Right cardiac atrium (tissue), 5 donors: ENCODE data around the gene GGA1. TPM values are rescaled to one million over a fixed set of nuclear protein-coding genes. Genes with fewer than 3 reads are reported as not detected.
A peak's percentile ranks its signal among the peaks of the same experiment; 100 is the strongest.

ENCODE experiments used
- ATAC-seq, 2 donors: fragments of 200-7000 bp; cut with Tn5 transposase; one replicate each; pipeline versions ENCODE4 v1.8.0 to v1.9.1; 2020; ENCODE audit warnings: moderate library complexity in 2 of 2, mild to moderate bottlenecking in 1 of 2
- DNase-seq, 3 donors: peaks; one replicate each; pipeline ENCODE4 v3.0.0-alpha.2; 2020
- H3K27ac ChIP-seq: one replicate; pipeline ENCODE4 v1.5.1; 2013; ENCODE audit warnings: mild to moderate bottlenecking, low read length, control low read depth, moderate library complexity
- H3K27me3 ChIP-seq: one replicate; pipeline ENCODE4 v1.6.1; 2013; ENCODE audit not compliant: control insufficient read depth, insufficient read depth
- H3K4me1 ChIP-seq: one replicate; pipeline ENCODE4 v1.6.1; 2013; ENCODE audit warnings: low read length; ENCODE audit not compliant: control insufficient read depth, insufficient read depth
- H3K4me3 ChIP-seq: one replicate; pipeline ENCODE4 v1.5.1; 2013; ENCODE audit warnings: low read length, control low read depth
- H3K9me3 ChIP-seq: one replicate; pipeline ENCODE4 v1.6.1; 2013; ENCODE audit warnings: low read length; ENCODE audit not compliant: control insufficient read depth
- WGBS: extraction: QIAGEN DNeasy Blood & Tissue Kit; methylation state at CpG from one replicate; pipeline ENCODE4 v1.1.7; 2013; 5-methylcytosine and 5-hydroxymethylcytosine counted together
- intact Hi-C, 4 donors: fragments of 100-400 bp; cut with DNase I; formaldehyde crosslinking; loops; one replicate each; pipeline versions ENCODE4 v1.11.0 to v1.14.0; 2022 to 2023
- polyA plus RNA-seq: library from polyadenylated mRNA; stranded (reverse); fragments of 200-250 nt; gene quantifications from one replicate; pipeline ENCODE4 v1.2.3, GENCODE V29; 2013
- total RNA-seq, 4 donors: library from RNA; stranded (reverse); fragmentation: NEBNext Ultra II Directional; extraction: Animal tissue kit (Norgen Biotek cat#: 25700); gene quantifications; one replicate each; pipeline ENCODE4 v1.2.1, GENCODE V29; 2021
- donor health status: healthy with polysubstance abuse.
- donor health status: DM: no; HTN: yes; CAD: no.
- donor health status: DM: no; HTN: no; CAD: no.
- donor health status: DM: no; HTN: yes; CAD: no; lungs with severe emphysema.
- donor health status: DM: yes; HTN: yes; CAD: no.

The GGA1 gene
- total and polyA plus RNA-seq, 5 donors = 23.3 to 29.0 (median 26.3) TPM

DNA sequence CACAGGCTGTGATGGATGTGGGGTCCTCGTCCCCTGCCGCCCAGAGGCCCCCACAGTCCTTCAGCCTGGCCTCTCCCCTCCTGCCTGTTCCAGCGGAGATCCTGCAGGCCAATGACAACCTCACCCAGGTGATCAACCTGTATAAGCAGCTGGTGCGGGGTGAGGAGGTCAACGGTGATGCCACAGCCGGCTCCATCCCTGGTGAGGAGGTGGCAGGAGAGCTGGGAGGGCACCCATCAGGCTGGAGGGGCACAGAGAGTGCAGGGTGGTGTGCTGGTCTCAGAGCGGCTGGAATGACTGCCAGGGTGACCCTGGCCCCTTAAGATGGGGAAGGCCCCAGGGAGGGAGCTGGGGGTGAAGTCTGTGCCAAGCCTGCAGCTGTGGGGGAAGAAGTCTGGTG, 16.2 kb downstream of the GGA1 start:
- ATAC-seq = no peak

DNA sequence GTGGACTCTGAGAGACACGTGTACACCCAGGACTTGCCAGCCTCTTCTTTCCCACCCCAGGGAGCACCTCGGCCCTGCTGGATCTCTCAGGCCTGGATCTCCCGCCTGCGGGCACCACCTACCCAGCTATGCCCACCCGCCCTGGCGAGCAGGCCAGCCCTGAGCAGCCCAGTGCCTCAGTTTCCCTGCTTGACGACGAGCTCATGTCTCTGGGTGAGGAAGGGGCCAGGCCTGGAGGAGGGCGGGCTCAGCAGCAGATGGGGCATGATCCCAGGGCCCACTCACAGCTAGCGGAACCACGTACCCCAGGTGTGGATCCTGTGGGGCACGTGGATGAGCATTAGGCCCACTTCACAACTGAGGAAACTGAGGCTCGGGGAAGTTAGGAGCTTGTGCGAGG, 17.1 kb downstream of the GGA1 start:
- WGBS = 87% methylated on average over 14 of the region's 14 CpGs
- H3K9me3 ChIP-seq = no peaks in the 10 kb centered on the region
- no peaks in the 10 kb centered on the region for H3K4me1 ChIP-seq
- no peaks in the 10 kb centered on the region for H3K27me3 ChIP-seq
- H3K27ac ChIP-seq = no peak overlapping the region
- no peak overlapping the region for H3K4me3 ChIP-seq
- no peak for ATAC-seq
- no peak for DNase-seq
- intact Hi-C loops = loop anchor here in 2 of 4 donors (2.0 to 10.0 kb wide), 2 partner anchors 59 to 169 kb away; partner anchors contain the start of gene NOL12 (in 1 of the 2)

More for the DNA sequence above, 16.2 kb downstream of the GGA1 start:
- Histone ChIP-seq H3K27me3 (no peaks in the 10 kb centered on the region), H3K4me3 (no peak overlapping the region), H3K27ac (no peak overlapping the region), H3K4me1 (no peaks in the 10 kb centered on the region), H3K9me3 (no peaks in the 10 kb centered on the region)
- no peak for DNase-seq
- WGBS = 93% methylated on average over 7 of the region's 7 CpGs
- intact Hi-C loops = loop anchor here in 1 of 4 donors (10.0 kb wide), 1 partner anchor 60 kb away; the partner anchor contains the start of gene NOL12

DNA sequence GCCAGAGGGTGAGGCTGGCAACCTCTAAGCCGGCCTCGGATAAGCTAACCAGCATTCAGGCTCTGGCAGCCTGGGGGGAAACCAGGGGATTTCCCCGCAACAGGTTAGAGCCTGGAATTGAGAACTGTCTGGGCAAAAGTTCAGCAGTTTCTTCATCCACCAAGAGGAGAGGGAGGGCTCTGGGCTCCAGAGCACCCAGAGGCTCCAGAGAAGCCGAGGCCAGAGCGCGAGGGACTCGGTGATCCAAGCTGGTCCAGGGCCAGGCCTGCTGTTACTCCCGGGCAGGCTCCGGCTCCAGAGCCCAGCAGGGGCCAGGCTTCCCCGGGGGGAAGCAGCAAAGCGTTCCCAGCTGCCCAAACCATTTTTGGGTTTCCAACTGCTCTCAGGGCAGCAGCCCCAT, 17.5 kb downstream of the GGA1 start:
- H3K27ac ChIP-seq = no peak overlapping the region

DNA sequence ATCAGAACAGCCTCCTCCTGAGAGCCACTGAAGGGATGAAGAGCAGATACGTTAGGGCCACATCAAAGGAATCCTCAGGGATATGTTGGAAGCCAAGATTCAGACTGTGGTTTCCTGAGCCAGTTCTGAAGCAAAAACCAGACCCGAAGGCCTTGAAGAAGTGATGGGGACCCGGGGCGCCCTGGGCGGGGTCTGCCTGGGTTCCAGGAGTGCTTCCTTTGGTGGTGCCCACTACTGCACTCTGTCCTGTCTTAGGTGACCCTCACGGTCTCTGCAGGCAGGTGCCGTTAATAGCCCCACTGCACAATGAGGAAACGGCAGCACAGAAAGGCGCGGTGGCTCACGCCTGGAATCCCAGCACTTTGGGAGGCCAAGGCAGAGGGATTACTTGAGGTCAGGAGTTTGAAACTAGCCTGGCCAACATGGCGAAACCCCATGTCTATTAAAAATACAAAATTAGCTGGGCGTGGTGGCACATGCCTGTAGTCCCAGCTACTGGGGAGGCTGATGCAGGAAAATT, 18.0 kb downstream of the GGA1 start:
- intact Hi-C loops = loop anchor here in 2 of 4 donors (2.0 to 10.0 kb wide), 2 partner anchors 58 to 168 kb away; partner anchors contain the start of gene NOL12 (in 1 of the 2)
- 70% methylated on average over 13 of the region's 13 CpGs for WGBS
- no peak overlapping the region for H3K4me3 ChIP-seq
- ATAC-seq (no peak), DNase-seq (no peak)
- no peak overlapping the region for H3K27ac ChIP-seq
- no peaks in the 10 kb centered on the region for H3K9me3 ChIP-seq
- no peaks in the 10 kb centered on the region for H3K4me1 ChIP-seq
- no peaks in the 10 kb centered on the region for H3K27me3 ChIP-seq

More for the DNA sequence above, 17.5 kb downstream of the GGA1 start:
- Histone ChIP-seq H3K9me3 (no peaks in the 10 kb centered on the region), H3K4me1 (no peaks in the 10 kb centered on the region), H3K27me3 (no peaks in the 10 kb centered on the region), H3K4me3 (no peak overlapping the region)
- ATAC-seq (peak; percentile 69 to 71), DNase-seq (peak; percentile 88 to 94 (median 92))
- intact Hi-C loops = loop anchor here in 2 of 4 donors (2.0 to 10.0 kb wide), 2 partner anchors 59 to 169 kb away; partner anchors contain the start of gene NOL12 (in 1 of the 2)
- 59% methylated on average over 11 of the region's 11 CpGs for WGBS

DNA sequence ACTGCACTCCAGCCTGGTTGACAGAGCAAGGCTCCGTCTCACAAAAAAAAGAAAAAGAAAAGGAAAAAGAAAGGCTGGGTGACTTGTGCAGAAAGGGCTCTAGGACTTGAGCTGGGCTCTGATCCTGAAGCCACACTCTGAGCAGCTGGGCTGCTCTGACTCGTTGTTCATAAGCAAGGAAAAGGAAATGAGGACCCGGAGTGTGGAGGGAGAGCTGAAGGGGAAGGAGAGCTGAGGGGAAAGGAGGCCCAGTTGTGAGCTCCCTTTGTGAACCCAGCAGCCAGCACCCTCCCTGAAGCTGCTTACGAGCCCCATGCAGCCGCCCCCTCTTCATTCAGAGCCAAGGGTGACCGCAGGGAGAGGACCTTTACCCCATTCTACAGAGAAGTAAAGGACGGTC, 18.5 kb downstream of the GGA1 start:
- no peaks in the 10 kb centered on the region for H3K27me3 ChIP-seq
- ATAC-seq = no peak
- no peak for DNase-seq
- 50% methylated on average over 7 of the region's 7 CpGs for WGBS
- H3K9me3 ChIP-seq = no peaks in the 10 kb centered on the region
- no peak overlapping the region for H3K27ac ChIP-seq
- no peaks in the 10 kb centered on the region for H3K4me1 ChIP-seq
- no peak overlapping the region for H3K4me3 ChIP-seq
- intact Hi-C loops = loop anchor here in 2 of 4 donors (2.0 to 10.0 kb wide), 2 partner anchors 58 to 168 kb away; partner anchors contain the start of gene NOL12 (in 1 of the 2)

DNA sequence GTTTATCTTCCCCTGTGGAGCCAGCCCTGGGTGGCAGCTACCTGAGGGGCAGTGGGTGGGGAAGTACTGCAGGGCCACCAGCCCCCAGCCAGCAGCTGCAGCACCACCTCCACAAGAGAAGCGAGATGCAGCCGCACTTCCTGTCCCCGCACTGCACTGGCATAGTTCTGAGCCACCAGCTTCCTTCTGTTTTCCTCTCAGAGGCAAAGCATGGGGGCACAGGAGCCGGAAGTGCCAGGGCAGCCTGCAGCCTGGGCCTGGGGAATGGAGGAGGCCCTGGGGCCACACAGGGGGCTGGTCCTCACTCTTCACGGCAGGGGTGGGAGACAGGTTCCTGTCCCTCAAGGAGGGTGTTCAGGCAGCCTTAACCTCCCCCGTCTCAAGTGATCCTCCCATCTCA, 18.9 kb downstream of the GGA1 start:
- H3K27me3 ChIP-seq = no peaks in the 10 kb centered on the region
- ATAC-seq (no peak), DNase-seq (no peak)
- intact Hi-C loops = loop anchor here in 2 of 4 donors (2.0 to 10.0 kb wide), 2 partner anchors 57 to 167 kb away; partner anchors contain the start of gene NOL12 (in 1 of the 2)
- no peak overlapping the region for H3K27ac ChIP-seq
- H3K4me1 ChIP-seq = no peaks in the 10 kb centered on the region
- H3K9me3 ChIP-seq = no peaks in the 10 kb centered on the region
- 69% methylated on average over 6 of the region's 6 CpGs for WGBS
- no peak overlapping the region for H3K4me3 ChIP-seq

DNA sequence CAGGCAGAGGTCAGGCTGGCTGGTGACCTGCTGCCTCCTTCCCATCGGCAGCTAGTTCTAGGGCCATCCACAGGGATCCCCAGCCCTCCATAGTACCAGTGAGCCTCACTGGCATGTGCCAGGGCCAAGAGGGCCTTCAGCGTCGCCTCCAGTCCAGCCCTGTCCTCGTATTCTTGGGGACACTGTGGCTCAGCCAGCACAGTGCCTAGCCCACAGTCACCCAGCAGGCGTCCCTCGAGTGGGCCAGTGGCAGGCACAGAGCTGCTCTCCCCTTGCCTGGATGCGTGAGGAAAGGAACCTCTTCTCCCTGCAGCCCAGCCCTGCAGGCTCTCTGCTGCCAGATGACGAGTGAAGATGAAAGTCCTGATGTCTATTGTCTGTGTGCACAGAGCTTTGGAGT, 20.2 kb downstream of the GGA1 start:
- 89% methylated on average over 8 of the region's 8 CpGs for WGBS
- intact Hi-C loops = loop anchor here in 1 of 4 donors (10.0 kb wide), 1 partner anchor 56 kb away; the partner anchor contains the start of gene NOL12
- H3K4me1 ChIP-seq = peaks cover 4% of the 10 kb centered on the region
- H3K9me3 ChIP-seq = no peaks in the 10 kb centered on the region
- DNase-seq (no peak), ATAC-seq (no peak)
- no peak overlapping the region for H3K4me3 ChIP-seq
- no peaks in the 10 kb centered on the region for H3K27me3 ChIP-seq
- H3K27ac ChIP-seq = no peak overlapping the region

DNA sequence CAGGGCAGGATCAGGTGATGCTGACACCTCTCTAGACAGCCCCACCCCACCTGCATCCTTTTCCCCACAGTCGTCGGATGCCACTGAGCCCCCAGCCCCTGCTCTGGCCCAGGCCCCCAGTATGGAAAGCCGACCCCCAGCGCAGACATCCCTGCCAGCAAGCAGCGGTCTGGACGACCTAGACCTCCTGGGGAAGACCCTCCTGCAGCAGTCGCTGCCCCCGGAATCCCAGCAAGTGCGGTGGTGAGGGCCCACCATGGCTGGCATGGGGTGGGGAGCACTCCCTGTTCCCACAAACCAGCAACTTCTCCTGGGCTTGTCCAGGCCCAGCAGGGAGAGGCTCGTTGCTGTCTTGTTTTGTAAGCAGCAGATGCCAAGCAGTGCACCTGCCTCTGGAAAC, 21.3 kb downstream of the GGA1 start:
- ATAC-seq (no peak), DNase-seq (no peak)
- H3K27ac ChIP-seq = no peak overlapping the region
- WGBS = 86% methylated on average over 10 of the region's 10 CpGs
- H3K4me3 ChIP-seq = no peak overlapping the region
- peaks cover 14% of the 10 kb centered on the region for H3K4me1 ChIP-seq
- H3K27me3 ChIP-seq = no peaks in the 10 kb centered on the region
- intact Hi-C loops = loop anchor here in 1 of 4 donors (10.0 kb wide), 1 partner anchor 55 kb away; the partner anchor contains the start of gene NOL12
- H3K9me3 ChIP-seq = no peaks in the 10 kb centered on the region

DNA sequence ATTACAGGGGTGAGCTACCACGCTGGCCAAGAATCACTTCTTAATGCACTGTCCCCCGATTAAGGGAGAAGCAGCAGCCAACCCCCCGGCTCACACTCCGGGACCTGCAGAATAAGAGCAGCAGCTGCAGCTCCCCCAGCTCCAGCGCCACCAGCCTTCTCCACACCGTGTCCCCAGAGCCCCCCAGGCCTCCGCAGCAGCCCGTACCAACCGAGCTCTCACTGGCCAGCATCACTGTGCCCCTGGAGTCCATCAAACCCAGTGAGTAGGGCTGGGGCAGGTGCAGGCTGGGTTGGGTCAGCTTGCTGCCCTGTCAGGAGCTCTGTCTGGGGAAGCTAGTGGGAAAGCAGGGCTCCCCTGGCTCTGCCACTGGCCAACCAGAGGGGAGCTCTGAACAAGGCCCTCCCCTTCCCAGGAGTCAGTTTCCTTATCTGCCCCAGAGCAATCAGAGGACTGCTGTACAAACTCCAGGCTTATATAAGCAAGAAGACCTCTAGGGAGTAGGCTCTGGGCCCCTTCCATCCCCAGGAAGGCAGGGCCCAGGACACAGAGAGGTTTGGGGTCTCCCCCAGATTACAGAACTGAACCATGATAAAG, 22.3 kb downstream of the GGA1 start:
- 85% methylated on average over 9 of the region's 9 CpGs for WGBS
- intact Hi-C loops = no loop called here
- Histone ChIP-seq H3K4me1 (peaks cover 14% of the 10 kb centered on the region), H3K27me3 (no peaks in the 10 kb centered on the region), H3K27ac (no peak overlapping the region), H3K9me3 (no peaks in the 10 kb centered on the region), H3K4me3 (no peak overlapping the region)
- no peak for ATAC-seq
- DNase-seq = no peak

DNA sequence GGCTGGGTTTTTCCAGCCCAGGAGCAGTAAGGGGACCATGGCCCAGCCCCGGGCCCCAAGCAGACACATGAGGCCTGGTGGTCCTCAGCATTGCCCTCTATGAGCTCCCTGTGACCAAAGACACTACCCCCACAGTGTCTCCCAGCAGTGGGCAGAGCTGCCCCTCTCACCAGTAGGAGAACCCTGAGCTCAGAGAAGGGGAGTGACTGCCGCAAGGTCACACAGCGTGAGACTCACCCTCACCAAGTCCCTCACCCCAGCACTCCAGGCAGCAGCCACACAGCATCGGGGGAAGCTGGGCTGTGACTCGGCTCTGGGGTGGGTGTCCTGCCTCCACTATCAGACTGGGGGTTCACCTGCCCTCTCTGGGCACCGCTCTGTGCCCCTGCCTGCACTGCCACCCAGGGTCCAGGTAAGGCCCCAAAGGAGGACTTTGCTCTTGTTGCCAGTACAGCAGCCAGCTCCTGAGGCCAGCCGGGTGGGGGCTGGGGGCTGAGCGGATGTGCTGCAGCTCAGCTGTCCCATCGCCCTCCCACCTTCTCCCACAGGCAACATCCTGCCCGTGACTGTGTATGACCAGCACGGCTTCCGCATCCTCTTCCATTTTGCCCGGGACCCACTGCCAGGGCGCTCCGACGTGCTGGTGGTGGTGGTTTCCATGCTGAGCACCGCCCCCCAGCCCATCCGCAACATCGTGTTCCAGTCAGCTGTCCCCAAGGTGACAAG, 23.0 kb downstream of the GGA1 start:
- WGBS = 78% methylated on average over 19 of the region's 19 CpGs
- Histone ChIP-seq H3K9me3 (no peaks in the 10 kb centered on the region), H3K27me3 (no peaks in the 10 kb centered on the region), H3K4me1 (peaks cover 14% of the 10 kb centered on the region), H3K27ac (no peak overlapping the region), H3K4me3 (no peak overlapping the region)
- intact Hi-C loops = no loop called here
- no peak for ATAC-seq
- no peak for DNase-seq
